ENCODE measurements around the gene MED8. TPM values are rescaled to one million over a fixed set of nuclear protein-coding genes. Genes with fewer than 3 reads are reported as not detected.

The MED8 gene
- total and polyA plus RNA-seq, 9 of the 15 experiments (the other 6 are each of a cell fraction or from before 2014, with no cell fraction given) = 23.0 to 120 (median 56.4) TPM

GRCh38 chr1:43405219-43405875, 15.7 kb upstream of the MED8 start (continued):
- 0 out of 2 replicates have a peak, but pooled peaks have one; percentile 20 for TF ChIP-seq RAD51 (IDR thresholded peaks at IDR 0.05; ENCODE audit: borderline replicate concordance, low read depth)
- peak; percentile 26 for TF ChIP-seq MEIS2 (IDR thresholded peaks at IDR 0.05; ENCODE audit: partially characterized antibody)
- TF ChIP-seq STAG1 (CRISPR knock-in tag; IDR thresholded peaks at IDR 0.05; ENCODE audit: borderline replicate concordance) = no peak
- no peak for TF ChIP-seq PCBP1 (IDR thresholded peaks at IDR 0.05; ENCODE audit: low read depth, low read length, poor library complexity, severe bottlenecking)
- no peak for TF ChIP-seq MAX (CRISPR knock-in tag; IDR thresholded peaks at IDR 0.05)
- TF ChIP-seq CTCF (IDR thresholded peaks at IDR 0.05 in 2 of 3, conservative IDR thresholded peaks at IDR 0.05 in 1 of 3; ENCODE audit: insufficient read depth in 2 of 3, low read depth in 1 of 3, low read length in 3 of 3) = no peak
- no peak for TF ChIP-seq ZNF184 (CRISPR knock-in tag; IDR thresholded peaks at IDR 0.05)
- no peak for TF ChIP-seq GTF2F1 (IDR thresholded peaks at IDR 0.05; ENCODE audit: low read depth, low read length)
- no peak for TF ChIP-seq MXI1 (IDR thresholded peaks at IDR 0.05; ENCODE audit: low read depth, low read length)
- no peak for TF ChIP-seq TSC22D4 (tag; IDR thresholded peaks at IDR 0.05)
- no peak for TF ChIP-seq NR4A1 (CRISPR knock-in tag; IDR thresholded peaks at IDR 0.05)
- TF ChIP-seq NR4A1 (tag; IDR thresholded peaks at IDR 0.05) = 0 out of 2 replicates have a peak, but pooled peaks have one; percentile 65
- no peak for TF ChIP-seq NEUROD1 (IDR thresholded peaks at IDR 0.05; ENCODE audit: borderline replicate concordance, low read depth, low read length, partially characterized antibody)
- TF ChIP-seq ASH1L (IDR thresholded peaks at IDR 0.05; ENCODE audit: borderline replicate concordance, low read depth, partially characterized antibody) = no peak
- no peak for TF ChIP-seq ZMIZ1 (IDR thresholded peaks at IDR 0.05; ENCODE audit: low read depth in 2 of 2, low read length in 2 of 2)
- no peak for TF ChIP-seq ILF3 (IDR thresholded peaks at IDR 0.05; ENCODE audit: borderline replicate concordance)
- TF ChIP-seq KDM4B (IDR thresholded peaks at IDR 0.05; ENCODE audit: borderline replicate concordance in 2 of 2, low read depth in 1 of 2) = no peak
- TF ChIP-seq EGR1 (conservative IDR thresholded peaks at IDR 0.05) = no peak
- TF ChIP-seq RBM25 (IDR thresholded peaks at IDR 0.05; ENCODE audit: low read depth, low read length, severe bottlenecking) = no peak
- peak; percentile 92 for TF ChIP-seq SOX6 (IDR thresholded peaks at IDR 0.05)
- TF ChIP-seq ILK (tag; IDR thresholded peaks at IDR 0.05; ENCODE audit: borderline replicate concordance, low read depth) = no peak
- TF ChIP-seq BDP1 (IDR thresholded peaks at IDR 0.05; ENCODE audit: insufficient read depth, insufficient read length) = no peak
- TF ChIP-seq TOE1 (IDR thresholded peaks at IDR 0.05; ENCODE audit: borderline replicate concordance) = peak; percentile 30; the same call in 1 of the 2 replicates
- no peak for TF ChIP-seq TOE1 (CRISPR knock-in tag; IDR thresholded peaks at IDR 0.05; ENCODE audit: borderline replicate concordance, low read depth)
